ENCODE measurements around the gene GMIP. TPM values are rescaled to one million over a fixed set of nuclear protein-coding genes. Genes with fewer than 3 reads are reported as not detected.
A peak's percentile ranks its signal among the peaks of the same experiment; 100 is the strongest.

The GMIP gene
- total and polyA plus RNA-seq, 2 experiments from 2014 or later, result 5.1 to 22.1 TPM

GRCh38 chr19:19626516-19627472 lies 16.7 kb downstream of the GMIP start:
- H3K36me3 ChIP-seq (ENCODE audit: insufficient read depth), result 0 out of 2 replicates have a peak, but pooled peaks cover 4% of the 10 kb centered on the region
- H3K9me2 ChIP-seq (ENCODE audit: insufficient read depth), result no peaks in the 10 kb centered on the region
- H3K27ac Mint-ChIP-seq, result no peak overlapping the region; the same call in 1 of the 2 replicates
- H3K36me3 Mint-ChIP-seq (ENCODE audit: low read depth), result peaks cover 33% of the 10 kb centered on the region
- H3K27me3 Mint-ChIP-seq (ENCODE audit: insufficient read depth, low read depth, poor library complexity), result peaks cover 19% of the 10 kb centered on the region
- no peak overlapping the region for H2AFZ ChIP-seq
- H3K27ac ChIP-seq (ENCODE audit: low read depth), result 0 out of 2 replicates have a peak overlapping the region, but pooled peaks have one; percentile 63
- ATAC-seq, result no peak
- H3K27me3 ChIP-seq (ENCODE audit: insufficient read depth), result no peaks in the 10 kb centered on the region
- TF ChIP-seq REST (IDR thresholded peaks at IDR 0.05; ENCODE audit: unreplicated experiment) (no peak), ZNF114 (CRISPR knock-in tag; IDR thresholded peaks at IDR 0.05) (no peak), POLR2AphosphoS5 (IDR thresholded peaks at IDR 0.05; ENCODE audit: low read depth) (no peak), NANOG (IDR thresholded peaks at IDR 0.05; ENCODE audit: borderline replicate concordance) (no peak), CREB1 (CRISPR knock-in tag; IDR thresholded peaks at IDR 0.05; ENCODE audit: low read depth) (no peak), JUNB (IDR thresholded peaks at IDR 0.05; ENCODE audit: unreplicated experiment) (no peak), ETS1 (IDR thresholded peaks at IDR 0.05) (no peak), EZH2phosphoT487 (IDR thresholded peaks at IDR 0.05; ENCODE audit: unreplicated experiment) (no peak), EZH2 (IDR thresholded peaks at IDR 0.05; ENCODE audit: low read depth, unreplicated experiment) (no peak), STAT1 (IDR thresholded peaks at IDR 0.05; ENCODE audit: unreplicated experiment) (no peak), ZNF462 (CRISPR knock-in tag; IDR thresholded peaks at IDR 0.05) (no peak), CTCF (conservative IDR thresholded peaks at IDR 0.05; ENCODE audit: low read depth in 2 of 2) (no peak), ZNF331 (CRISPR knock-in tag; IDR thresholded peaks at IDR 0.05; ENCODE audit: low read depth) (no peak)
- peak overlapping the region; percentile 82 for H3K4me3 ChIP-seq
- peaks cover 21% of the 10 kb centered on the region for H3K79me2 ChIP-seq (replicated peaks; ENCODE audit: insufficient read depth)
- no peak for DNase-seq (ENCODE audit: low spot score)
- peak overlapping the region; percentile 89 for H3K4me3 Mint-ChIP-seq
- H3K4me1 Mint-ChIP-seq, result peaks cover 17% of the 10 kb centered on the region
- peak overlapping the region; percentile 92 for H3K4me2 ChIP-seq
- H4K20me1 ChIP-seq (replicated peaks; ENCODE audit: insufficient read depth), result 0 out of 2 replicates have a peak, but pooled peaks cover 4% of the 10 kb centered on the region
- H3F3A ChIP-seq (replicated peaks; ENCODE audit: low read depth), result 0 out of 2 replicates have a peak, but pooled peaks cover 4% of the 10 kb centered on the region
- H3K9me3 Mint-ChIP-seq, result no peaks in the 10 kb centered on the region; the same call in 2 of the 3 replicates
- peaks cover 3% of the 10 kb centered on the region for H3K4me1 ChIP-seq (ENCODE audit: insufficient read depth)

Measured in GM23338 (cell line).